WTC11 (cell line): ENCODE data around the gene SERTAD2. TPM values are rescaled to one million over a fixed set of nuclear protein-coding genes. Genes with fewer than 3 reads are reported as not detected.

Source experiments
- ATAC-seq: fragments of 200-7000 bp; cut with Tn5 transposase; 2 replicates; pipeline ENCODE4 v1.10.0; 2021; ENCODE audit warnings: mild to moderate bottlenecking, moderate library complexity
- CTCF ChIA-PET: fragments of 300-600 bp; sonication (Branson Sonifier 250); formaldehyde crosslinking; loops from one replicate; lab custom pipeline; 2021; ENCODE audit warnings: antibody characterized with exemption; lab: Charles Lee
- POLR2A ChIA-PET: fragments of 350-600 bp; sonication (Branson Sonifier 250); formaldehyde crosslinking; loops from one replicate; lab custom pipeline; 2021; ENCODE audit warnings: antibody characterized with exemption; lab: Charles Lee
- DNase-seq: peaks from one replicate; pipeline ENCODE4 v3.0.0; 2021; ENCODE audit warnings: low spot score
- H3K27ac Mint-ChIP-seq: 2 replicates; pipeline ENCODE4 v1.8.0; 2021; ENCODE audit warnings: mixed read lengths
- H3K27me3 Mint-ChIP-seq: 2 replicates; pipeline ENCODE4 v1.8.0; 2021; ENCODE audit warnings: low read depth, mild to moderate bottlenecking, moderate library complexity, mixed read lengths
- H3K36me3 Mint-ChIP-seq: 2 replicates; pipeline ENCODE4 v1.8.0; 2021; ENCODE audit warnings: mixed read lengths
- H3K4me1 Mint-ChIP-seq: 2 replicates; pipeline ENCODE4 v1.8.0; 2022; ENCODE audit warnings: mixed read lengths
- H3K4me3 Mint-ChIP-seq: 2 replicates; pipeline ENCODE4 v1.8.0; 2021; ENCODE audit warnings: mild to moderate bottlenecking, moderate library complexity, mixed read lengths
- H3K9me3 Mint-ChIP-seq: 2 replicates; pipeline ENCODE4 v1.8.0; 2021; ENCODE audit warnings: mixed read lengths
- ATF3 ChIP-seq: sonication (generic); formaldehyde crosslinking; conservative IDR thresholded peaks from 2 replicates; pipeline ENCODE4 v1.8.1; 2022; ENCODE audit warnings: mild to moderate bottlenecking, missing genetic modification reagents
- ELF4 ChIP-seq: sonication (generic); formaldehyde crosslinking; IDR thresholded peaks from 2 replicates; pipeline ENCODE4 v1.8.1; 2022; ENCODE audit warnings: low read depth, mild to moderate bottlenecking, moderate library complexity, missing genetic modification reagents
- ETV6 ChIP-seq: sonication (generic); formaldehyde crosslinking; IDR thresholded peaks from 2 replicates; pipeline ENCODE4 v1.8.1; 2022; ENCODE audit warnings: mild to moderate bottlenecking, missing genetic modification reagents
- FOXK1 ChIP-seq: sonication (generic); formaldehyde crosslinking; IDR thresholded peaks from 2 replicates; pipeline ENCODE4 v1.8.0; 2022; ENCODE audit warnings: mild to moderate bottlenecking, moderate library complexity, missing genetic modification reagents
- IRF2 ChIP-seq: sonication (generic); formaldehyde crosslinking; IDR thresholded peaks from 2 replicates; pipeline ENCODE4 v1.8.0; 2022; ENCODE audit warnings: low read depth, missing genetic modification reagents, borderline replicate concordance
- MXD4 ChIP-seq: fragments of 250-450 bp; sonication (Bioruptor Pico); IDR thresholded peaks from 2 replicates; pipeline ENCODE4 v1.8.0; 2021; ENCODE audit warnings: mild to moderate bottlenecking, moderate library complexity, borderline replicate concordance
- NFYB ChIP-seq: sonication (generic); formaldehyde crosslinking; conservative IDR thresholded peaks from 2 replicates; pipeline ENCODE4 v1.8.0; 2022; ENCODE audit warnings: low read depth, missing genetic modification reagents
- PRRX2 ChIP-seq: fragments of 250-450 bp; sonication (Bioruptor Pico); IDR thresholded peaks from 2 replicates; pipeline ENCODE4 v1.8.0; 2021; ENCODE audit warnings: mild to moderate bottlenecking
- RELA ChIP-seq: sonication (generic); formaldehyde crosslinking; IDR thresholded peaks from 2 replicates; pipeline ENCODE4 v1.8.1; 2022; ENCODE audit warnings: missing genetic modification reagents, mild to moderate bottlenecking, borderline replicate concordance
- SOX15 ChIP-seq: fragments of 250-450 bp; sonication (Bioruptor Pico); IDR thresholded peaks from 2 replicates; pipeline ENCODE4 v1.9.0; 2021; ENCODE audit warnings: mild to moderate bottlenecking
- TEAD1 ChIP-seq: sonication (generic); formaldehyde crosslinking; IDR thresholded peaks from 2 replicates; pipeline ENCODE4 v1.8.0; 2022; ENCODE audit warnings: mild to moderate bottlenecking, missing genetic modification reagents
- TP53 ChIP-seq: sonication (generic); formaldehyde crosslinking; IDR thresholded peaks from 2 replicates; pipeline ENCODE4 v1.8.1; 2023; ENCODE audit warnings: mild to moderate bottlenecking, missing genetic modification reagents
- ZNF121 ChIP-seq: sonication (generic); formaldehyde crosslinking; IDR thresholded peaks from 2 replicates; pipeline ENCODE4 v1.8.0; 2023; ENCODE audit warnings: missing genetic modification reagents
- ZNF396 ChIP-seq: fragments of 250-450 bp; sonication (Bioruptor Pico); IDR thresholded peaks from 2 replicates; pipeline ENCODE4 v1.8.0; 2021; ENCODE audit warnings: mild to moderate bottlenecking, moderate library complexity, borderline replicate concordance
- ZNF416 ChIP-seq: fragments of 250-450 bp; sonication (Bioruptor Pico); IDR thresholded peaks from 2 replicates; pipeline ENCODE4 v1.9.0; 2021; ENCODE audit warnings: mild to moderate bottlenecking, inconsistent platforms
- ZSCAN18 ChIP-seq: fragments of 250-450 bp; sonication (Bioruptor Pico); IDR thresholded peaks from 2 replicates; pipeline ENCODE4 v2.1.2; 2022; ENCODE audit warnings: mild to moderate bottlenecking, moderate library complexity
- total RNA-seq: library from RNA; stranded (reverse); gene quantifications from 3 replicates; pipeline ENCODE4 v1.2.3, GENCODE V29; 2021
- TF ChIP-seq, protein P1 (sequence below): fragments of 250-450 bp; sonication (Bioruptor Pico); IDR thresholded peaks from 2 replicates; pipeline ENCODE4 v1.9.0; 2021; ENCODE audit warnings: mild to moderate bottlenecking
- TF ChIP-seq, protein P2 (sequence below): sonication (generic); formaldehyde crosslinking; IDR thresholded peaks from 2 replicates; pipeline ENCODE4 v1.8.1; 2023; ENCODE audit warnings: mild to moderate bottlenecking, missing genetic modification reagents, moderate library complexity
- TF ChIP-seq, protein P3 (sequence below): sonication (generic); formaldehyde crosslinking; IDR thresholded peaks from 2 replicates; pipeline ENCODE4 v1.8.0; 2023; ENCODE audit warnings: missing genetic modification reagents
- TF ChIP-seq, protein P4 (sequence below): sonication (generic); formaldehyde crosslinking; IDR thresholded peaks from 2 replicates; pipeline ENCODE4 v1.8.1; 2022; ENCODE audit warnings: missing genetic modification reagents, borderline replicate concordance
- TF ChIP-seq, protein P5 (sequence below): fragments of 250-450 bp; sonication (Bioruptor Pico); IDR thresholded peaks from 2 replicates; pipeline ENCODE4 v1.8.0; 2021; ENCODE audit warnings: mild to moderate bottlenecking
- TF ChIP-seq, protein P6 (sequence below): sonication (generic); formaldehyde crosslinking; IDR thresholded peaks from 2 replicates; pipeline ENCODE4 v1.8.0; 2022; ENCODE audit warnings: mild to moderate bottlenecking, missing genetic modification reagents

The SERTAD2 gene
- total RNA-seq, 1 experiment from 2014 or later, result 7.9 TPM

DNA sequence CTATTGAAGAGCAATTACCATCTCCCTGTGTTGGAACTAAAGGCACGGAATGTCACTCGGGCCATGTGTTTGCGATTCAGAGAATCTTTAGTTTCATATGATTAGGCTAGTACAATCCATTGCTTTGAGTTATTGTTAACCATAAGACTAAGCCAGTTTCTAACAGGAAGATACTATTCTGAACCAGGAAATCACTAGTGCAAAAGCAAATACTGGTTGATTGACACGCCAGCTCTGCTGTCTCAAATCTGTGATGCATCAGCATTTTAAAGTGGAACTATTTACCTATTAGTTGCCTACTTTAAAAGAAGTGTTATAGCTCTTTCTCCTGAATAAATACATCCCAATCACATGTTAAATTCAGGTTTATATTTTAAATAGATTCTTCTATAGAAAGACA, 67.7 kb downstream of the SERTAD2 start:
- ChIA-PET CTCF (interaction anchor here (1.1 to 2.9 kb wide), 7 partner anchors 21 to 287 kb away, joined by 3 to 17 read pairs (median 8); no protein-coding TSS in a partner anchor), POLR2A (no interaction called here)
- Mint-ChIP-seq H3K4me3 (no peak overlapping the region), H3K27me3 (no peaks in the 10 kb centered on the region), H3K36me3 (peaks cover 11% of the 10 kb centered on the region; the same call in 1 of the 2 replicates), H3K4me1 (no peaks in the 10 kb centered on the region), H3K27ac (peak overlapping the region; percentile 41; the same call in 1 of the 2 replicates), H3K9me3 (no peaks in the 10 kb centered on the region)
- no peak for DNase-seq
- no peak for TF ChIP-seq IRF2 (CRISPR knock-in tag)
- TF ChIP-seq, protein P1, sequence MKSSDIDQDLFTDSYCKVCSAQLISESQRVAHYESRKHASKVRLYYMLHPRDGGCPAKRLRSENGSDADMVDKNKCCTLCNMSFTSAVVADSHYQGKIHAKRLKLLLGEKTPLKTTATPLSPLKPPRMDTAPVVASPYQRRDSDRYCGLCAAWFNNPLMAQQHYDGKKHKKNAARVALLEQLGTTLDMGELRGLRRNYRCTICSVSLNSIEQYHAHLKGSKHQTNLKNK (CRISPR knock-in tag), result no peak
- no peak for TF ChIP-seq MXD4
- TF ChIP-seq SOX15 (CRISPR knock-in tag), result no peak
- TF ChIP-seq, protein P2, sequence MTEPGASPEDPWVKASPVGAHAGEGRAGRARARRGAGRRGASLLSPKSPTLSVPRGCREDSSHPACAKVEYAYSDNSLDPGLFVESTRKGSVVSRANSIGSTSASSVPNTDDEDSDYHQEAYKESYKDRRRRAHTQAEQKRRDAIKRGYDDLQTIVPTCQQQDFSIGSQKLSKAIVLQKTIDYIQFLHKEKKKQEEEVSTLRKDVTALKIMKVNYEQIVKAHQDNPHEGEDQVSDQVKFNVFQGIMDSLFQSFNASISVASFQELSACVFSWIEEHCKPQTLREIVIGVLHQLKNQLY (CRISPR knock-in tag), result no peak
- no peak for TF ChIP-seq RELA (CRISPR knock-in tag)
- no peak for TF ChIP-seq ZNF396 (CRISPR knock-in tag)
- TF ChIP-seq, protein P3, sequence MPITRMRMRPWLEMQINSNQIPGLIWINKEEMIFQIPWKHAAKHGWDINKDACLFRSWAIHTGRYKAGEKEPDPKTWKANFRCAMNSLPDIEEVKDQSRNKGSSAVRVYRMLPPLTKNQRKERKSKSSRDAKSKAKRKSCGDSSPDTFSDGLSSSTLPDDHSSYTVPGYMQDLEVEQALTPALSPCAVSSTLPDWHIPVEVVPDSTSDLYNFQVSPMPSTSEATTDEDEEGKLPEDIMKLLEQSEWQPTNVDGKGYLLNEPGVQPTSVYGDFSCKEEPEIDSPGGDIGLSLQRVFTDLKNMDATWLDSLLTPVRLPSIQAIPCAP (CRISPR knock-in tag), result no peak
- no peak for TF ChIP-seq ZNF121 (CRISPR knock-in tag)
- TF ChIP-seq ELF4 (CRISPR knock-in tag), result no peak
- TF ChIP-seq TEAD1 (CRISPR knock-in tag), result no peak
- no peak for TF ChIP-seq FOXK1 (CRISPR knock-in tag)
- ATAC-seq, result no peak

- no peak overlapping the region for H3K27ac Mint-ChIP-seq
Measured at GRCh38 chr2:64582774-64583340, 70.9 kb downstream of the SERTAD2 start.

DNA sequence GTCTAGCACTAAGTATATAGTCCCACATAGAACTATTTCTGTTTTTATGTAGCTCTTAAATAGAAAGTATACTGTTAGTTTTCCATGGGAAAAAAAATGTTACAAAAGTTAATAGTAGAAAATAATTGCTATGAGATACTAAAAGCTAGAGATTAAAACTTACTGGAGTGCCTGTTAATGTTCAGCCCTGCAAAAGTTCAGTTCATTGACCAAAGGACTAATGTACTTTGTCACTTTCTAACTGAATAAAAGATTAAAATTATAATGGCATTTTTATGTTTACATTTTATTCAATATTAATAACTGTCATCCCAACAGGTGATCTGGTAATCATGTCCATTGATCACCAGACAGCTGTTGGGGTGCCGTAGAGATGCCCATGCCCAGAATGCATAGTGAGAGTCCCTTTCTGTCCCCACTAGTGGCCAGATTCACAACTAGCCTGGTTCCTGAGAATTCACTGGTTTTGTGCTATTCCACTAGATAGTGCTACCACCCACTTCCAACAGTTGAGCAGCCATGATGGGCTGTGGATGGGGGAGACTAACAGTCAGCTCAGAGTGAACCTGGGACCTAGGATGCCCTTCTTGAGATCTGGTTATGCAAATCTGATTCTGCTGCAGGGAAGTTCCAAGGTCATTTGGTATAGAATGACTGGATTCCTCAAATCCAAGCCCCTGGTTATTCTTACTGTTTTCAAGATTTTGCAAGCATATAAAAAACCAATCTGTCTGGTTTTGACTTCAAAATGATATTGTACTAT, 71.8 kb downstream of the SERTAD2 start:
- POLR2A ChIA-PET, result no interaction called here
- CTCF ChIA-PET, result interaction anchor here (0.5 to 2.9 kb wide), 5 partner anchors 11 to 251 kb away, joined by 4 to 8 read pairs (median 7); no protein-coding TSS in a partner anchor
- Mint-ChIP-seq H3K27ac (no peak overlapping the region), H3K27me3 (no peaks in the 10 kb centered on the region), H3K4me3 (no peak overlapping the region), H3K36me3 (peaks cover 10% of the 10 kb centered on the region; the same call in 1 of the 2 replicates), H3K9me3 (no peaks in the 10 kb centered on the region), H3K4me1 (no peaks in the 10 kb centered on the region)
- no peak for ATAC-seq
- DNase-seq, result no peak
- TF ChIP-seq ATF3 (no peak), PRRX2 (CRISPR knock-in tag) (no peak), ZNF416 (CRISPR knock-in tag) (no peak), TP53 (CRISPR knock-in tag) (no peak), NFYB (CRISPR knock-in tag) (no peak), ZSCAN18 (CRISPR knock-in tag) (no peak)
- TF ChIP-seq, protein P4, sequence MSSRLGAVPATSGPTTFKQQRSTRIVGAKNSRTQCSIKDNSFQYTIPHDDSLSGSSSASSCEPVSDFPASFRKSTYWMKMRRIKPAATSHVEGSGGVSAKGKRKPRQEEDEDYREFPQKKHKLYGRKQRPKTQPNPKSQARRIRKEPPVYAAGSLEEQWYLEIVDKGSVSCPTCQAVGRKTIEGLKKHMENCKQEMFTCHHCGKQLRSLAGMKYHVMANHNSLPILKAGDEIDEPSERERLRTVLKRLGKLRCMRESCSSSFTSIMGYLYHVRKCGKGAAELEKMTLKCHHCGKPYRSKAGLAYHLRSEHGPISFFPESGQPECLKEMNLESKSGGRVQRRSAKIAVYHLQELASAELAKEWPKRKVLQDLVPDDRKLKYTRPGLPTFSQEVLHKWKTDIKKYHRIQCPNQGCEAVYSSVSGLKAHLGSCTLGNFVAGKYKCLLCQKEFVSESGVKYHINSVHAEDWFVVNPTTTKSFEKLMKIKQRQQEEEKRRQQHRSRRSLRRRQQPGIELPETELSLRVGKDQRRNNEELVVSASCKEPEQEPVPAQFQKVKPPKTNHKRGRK, result no peak
- TF ChIP-seq, protein P5, sequence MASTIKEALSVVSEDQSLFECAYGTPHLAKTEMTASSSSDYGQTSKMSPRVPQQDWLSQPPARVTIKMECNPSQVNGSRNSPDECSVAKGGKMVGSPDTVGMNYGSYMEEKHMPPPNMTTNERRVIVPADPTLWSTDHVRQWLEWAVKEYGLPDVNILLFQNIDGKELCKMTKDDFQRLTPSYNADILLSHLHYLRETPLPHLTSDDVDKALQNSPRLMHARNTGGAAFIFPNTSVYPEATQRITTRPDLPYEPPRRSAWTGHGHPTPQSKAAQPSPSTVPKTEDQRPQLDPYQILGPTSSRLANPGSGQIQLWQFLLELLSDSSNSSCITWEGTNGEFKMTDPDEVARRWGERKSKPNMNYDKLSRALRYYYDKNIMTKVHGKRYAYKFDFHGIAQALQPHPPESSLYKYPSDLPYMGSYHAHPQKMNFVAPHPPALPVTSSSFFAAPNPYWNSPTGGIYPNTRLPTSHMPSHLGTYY, result no peak

More at GRCh38 chr2:64582774-64583340, 70.9 kb downstream of the SERTAD2 start:
- ATAC-seq (no peak), DNase-seq (no peak)
- TF ChIP-seq ETV6 (CRISPR knock-in tag) (no peak), RELA (CRISPR knock-in tag) (no peak), IRF2 (CRISPR knock-in tag) (no peak)
- TF ChIP-seq, protein P6, sequence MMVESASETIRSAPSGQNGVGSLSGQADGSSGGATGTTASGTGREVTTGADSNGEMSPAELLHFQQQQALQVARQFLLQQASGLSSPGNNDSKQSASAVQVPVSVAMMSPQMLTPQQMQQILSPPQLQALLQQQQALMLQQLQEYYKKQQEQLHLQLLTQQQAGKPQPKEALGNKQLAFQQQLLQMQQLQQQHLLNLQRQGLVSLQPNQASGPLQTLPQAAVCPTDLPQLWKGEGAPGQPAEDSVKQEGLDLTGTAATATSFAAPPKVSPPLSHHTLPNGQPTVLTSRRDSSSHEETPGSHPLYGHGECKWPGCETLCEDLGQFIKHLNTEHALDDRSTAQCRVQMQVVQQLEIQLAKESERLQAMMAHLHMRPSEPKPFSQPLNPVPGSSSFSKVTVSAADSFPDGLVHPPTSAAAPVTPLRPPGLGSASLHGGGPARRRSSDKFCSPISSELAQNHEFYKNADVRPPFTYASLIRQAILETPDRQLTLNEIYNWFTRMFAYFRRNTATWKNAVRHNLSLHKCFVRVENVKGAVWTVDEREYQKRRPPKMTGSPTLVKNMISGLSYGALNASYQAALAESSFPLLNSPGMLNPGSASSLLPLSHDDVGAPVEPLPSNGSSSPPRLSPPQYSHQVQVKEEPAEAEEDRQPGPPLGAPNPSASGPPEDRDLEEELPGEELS, result no peak
- POLR2A ChIA-PET, result no interaction called here
- H3K4me1 Mint-ChIP-seq, result no peaks in the 10 kb centered on the region
- CTCF ChIA-PET, result interaction anchor here (0.6 to 2.9 kb wide), 6 partner anchors 17 to 252 kb away, joined by 3 to 8 read pairs (median 6); no protein-coding TSS in a partner anchor
- H3K9me3 Mint-ChIP-seq, result no peaks in the 10 kb centered on the region
- H3K27me3 Mint-ChIP-seq, result no peaks in the 10 kb centered on the region
- H3K36me3 Mint-ChIP-seq, result peaks cover 5% of the 10 kb centered on the region; the same call in 1 of the 2 replicates
- H3K4me3 Mint-ChIP-seq, result no peak overlapping the region
